H1 (cell line): ENCODE data around the gene LSR. TPM values are rescaled to one million over a fixed set of nuclear protein-coding genes. Genes with fewer than 3 reads are reported as not detected.

Experiments
- EGR1 ChIP-seq: IDR thresholded peaks from 2 replicates; pipeline ENCODE4 v1.6.1; 2011; ENCODE audit warnings: low read depth, low read length, borderline replicate concordance
- EZH2 ChIP-seq: fragments of 200-600 bp; sonication (generic); IDR thresholded peaks from 2 replicates; pipeline ENCODE4 v1.7.1; 2012; ENCODE audit warnings: low read depth, mild to moderate bottlenecking, moderate library complexity, low read length, inconsistent platforms; ENCODE audit not compliant: severe bottlenecking
- NANOG ChIP-seq: IDR thresholded peaks from 2 replicates; pipeline ENCODE4 v1.6.1; 2011; ENCODE audit warnings: low read length, low read depth, mild to moderate bottlenecking, inconsistent platforms; ENCODE audit not compliant: insufficient read depth, poor library complexity, severe bottlenecking
- polyA plus RNA-seq, 7 experiments: library from polyadenylated mRNA; depleted of rRNA in 3 of 7; stranded (reverse) in 5 of 7; unstranded in 2 of 7; fragments of >200 nt in 5 of 7; fragments of 200-250 nt in 2 of 7; gene quantifications; 1 replicate in 5 of 7; 2 replicates in 1 of 7; 4 replicates in 1 of 7; pipeline versions ENCODE4 v1.2.1 to v1.2.3, GENCODE V29; 2011 to 2013; ENCODE audit warnings: missing spikeins in 2 of 7, mixed read lengths in 2 of 7
- total RNA-seq: library from RNA; stranded (reverse); fragmentation: NEBNext Ultra II Directional; extraction: Animal tissue kit (Norgen Biotek cat#: 25700); gene quantifications from 2 replicates; pipeline ENCODE4 v1.2.1, GENCODE V29; 2021

The LSR gene
- total and polyA plus RNA-seq, 2 of the 8 experiments (the other 6 are each of a cell fraction or from before 2014, with no cell fraction given) = 159 to 186 TPM

DNA sequence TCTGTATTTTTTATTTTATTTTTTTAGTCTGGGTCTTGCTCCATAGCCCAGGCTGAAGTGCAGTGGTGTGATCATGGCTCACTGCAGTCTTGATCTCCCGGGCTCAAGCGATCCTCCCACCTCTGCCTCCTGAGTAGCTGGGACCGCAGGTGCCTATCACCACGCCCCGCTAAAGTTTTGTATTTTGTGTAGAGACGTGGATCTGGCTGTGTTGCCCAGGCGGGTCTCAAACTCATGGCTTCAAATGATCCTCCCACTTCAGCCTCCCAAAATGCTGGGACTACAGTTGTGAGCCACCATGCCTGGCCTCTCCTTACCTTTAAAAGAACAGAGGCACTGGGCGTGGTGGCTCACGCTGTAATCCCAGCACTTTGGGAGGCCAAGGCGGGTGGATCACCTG, 38.9 kb downstream of the LSR start (continued):
- TF ChIP-seq EZH2 (no peak), NANOG (no peak), EGR1 (no peak)
- TF ChIP-seq, all 59 proteins: peak for 0
